Astrocyte (in vitro differentiated cells and primary cell): ENCODE measurements around the gene INPP5A. TPM values are rescaled to one million over a fixed set of nuclear protein-coding genes. Genes with fewer than 3 reads are reported as not detected.

Experiments
- DNase-seq: peaks from one replicate; pipeline ENCODE4 v3.0.0-alpha.2; 2010; ENCODE audit warnings: low read depth
- FAIRE-seq: peaks from 2 replicates; lab custom pipeline; 2011; peaks lifted over from hg19 to GRCh38; lab: Jason Lieb, UNC
- H2AFZ ChIP-seq: 2 replicates; pipeline ENCODE4 v1.6.0; 2012; ENCODE audit warnings: low read depth, low read length, inconsistent platforms
- H3K27ac ChIP-seq: 2 replicates; pipeline ENCODE4 v1.5.1; 2011; ENCODE audit warnings: low read depth, low read length, inconsistent platforms
- H3K27me3 ChIP-seq: 2 replicates; pipeline ENCODE4 v1.6.0; 2011; ENCODE audit warnings: low read length, inconsistent platforms; ENCODE audit not compliant: insufficient read depth
- H3K36me3 ChIP-seq: 2 replicates; pipeline ENCODE4 v1.5.1; 2011; ENCODE audit warnings: low read length, inconsistent platforms; ENCODE audit not compliant: insufficient read depth
- H3K4me1 ChIP-seq: 2 replicates; pipeline ENCODE4 v1.5.1; 2011; ENCODE audit warnings: low read length, inconsistent platforms; ENCODE audit not compliant: insufficient read depth
- H3K4me2 ChIP-seq: 2 replicates; pipeline ENCODE4 v1.6.0; 2012; ENCODE audit warnings: low read length, inconsistent platforms
- H3K4me3 ChIP-seq: 2 replicates; pipeline ENCODE4 v1.5.1; 2011; ENCODE audit warnings: low read depth, mild to moderate bottlenecking, low read length, inconsistent platforms; ENCODE audit not compliant: insufficient read depth
- H3K79me2 ChIP-seq: 2 replicates; pipeline ENCODE4 v1.6.0; 2012; ENCODE audit warnings: mild to moderate bottlenecking, low read length, inconsistent platforms; ENCODE audit not compliant: insufficient read depth
- H3K9ac ChIP-seq: 2 replicates; pipeline ENCODE4 v1.6.0; 2012; ENCODE audit warnings: mild to moderate bottlenecking, low read length, inconsistent platforms
- H3K9me3 ChIP-seq: 2 replicates; pipeline ENCODE4 v1.5.1; 2012; ENCODE audit warnings: low read depth, mild to moderate bottlenecking, low read length, inconsistent platforms; ENCODE audit not compliant: insufficient read depth
- H4K20me1 ChIP-seq: 2 replicates; pipeline ENCODE4 v1.6.0; 2012; ENCODE audit warnings: low read length, inconsistent platforms; ENCODE audit not compliant: insufficient read depth
- H3K27ac Mint-ChIP-seq: one replicate; pipeline ENCODE4 v1.8.0; 2021; ENCODE audit warnings: mild to moderate bottlenecking, mixed read lengths; ENCODE audit not compliant: unreplicated experiment
- H3K27me3 Mint-ChIP-seq: one replicate; pipeline ENCODE4 v1.8.0; 2021; ENCODE audit warnings: low read depth, mixed read lengths; ENCODE audit not compliant: unreplicated experiment
- H3K36me3 Mint-ChIP-seq: one replicate; pipeline ENCODE4 v1.8.0; 2021; ENCODE audit warnings: low read depth, mixed read lengths; ENCODE audit not compliant: unreplicated experiment
- H3K4me1 Mint-ChIP-seq: one replicate; pipeline ENCODE4 v1.8.0; 2021; ENCODE audit warnings: low read depth, mixed read lengths; ENCODE audit not compliant: unreplicated experiment
- H3K4me3 Mint-ChIP-seq: one replicate; pipeline ENCODE4 v1.8.0; 2021; ENCODE audit warnings: mild to moderate bottlenecking, moderate library complexity, mixed read lengths; ENCODE audit not compliant: unreplicated experiment
- H3K9me3 Mint-ChIP-seq: one replicate; pipeline ENCODE4 v1.8.0; 2021; ENCODE audit warnings: mild to moderate bottlenecking, mixed read lengths; ENCODE audit not compliant: unreplicated experiment
- CTCF ChIP-seq: IDR thresholded peaks from 2 replicates; pipeline ENCODE4 v1.5.1; 2011; ENCODE audit warnings: low read depth, mild to moderate bottlenecking, inconsistent platforms, low read length, moderate library complexity; ENCODE audit not compliant: insufficient read depth
- EZH2 ChIP-seq: IDR thresholded peaks from 2 replicates; pipeline ENCODE4 v1.6.1; 2012; ENCODE audit warnings: mild to moderate bottlenecking, low read length, inconsistent platforms; ENCODE audit not compliant: insufficient read depth
- total RNA-seq: library from RNA; stranded (reverse); gene quantifications from 2 replicates; pipeline ENCODE4 v1.2.1, GENCODE V29; 2021

INPP5A gene
- total RNA-seq, 1 donor from 2014 or later = 39.1 TPM

DNA sequence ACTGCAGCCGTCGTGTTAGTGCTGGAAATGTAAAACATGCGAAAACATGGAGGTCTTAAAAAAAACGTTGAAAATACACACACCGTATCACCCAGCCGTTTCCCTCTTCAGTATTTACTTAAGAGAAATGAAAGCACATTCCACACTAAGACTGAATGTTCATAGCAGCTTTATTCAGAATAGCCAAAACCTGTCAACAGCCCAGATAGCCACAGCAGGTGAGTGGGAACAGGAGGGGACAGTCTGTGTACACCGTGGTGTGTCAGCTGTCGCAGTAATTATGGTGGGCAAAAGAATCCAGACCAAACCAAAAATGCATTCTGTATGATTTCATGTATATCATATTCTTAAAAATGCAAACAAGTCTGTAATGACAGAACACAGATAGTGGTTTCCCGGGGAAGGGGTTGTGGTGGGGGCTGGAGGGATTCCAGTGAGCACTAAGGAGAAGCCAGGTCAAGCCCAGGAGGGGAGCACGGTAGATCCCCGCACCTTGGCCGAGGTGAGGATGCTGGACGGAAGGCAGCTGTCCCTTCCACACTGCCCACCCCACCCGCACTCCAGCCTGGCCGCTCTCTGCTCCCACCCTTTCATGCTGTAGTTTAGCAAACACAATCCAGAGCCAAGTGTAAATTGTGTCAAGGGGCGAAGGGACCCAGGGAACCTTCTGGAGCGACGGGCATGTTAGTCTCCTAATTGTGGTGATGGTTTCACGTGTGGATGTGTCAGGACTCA, 124.8 kb downstream of the INPP5A start:
- H3K4me3 Mint-ChIP-seq = no peak overlapping the region
- no peaks in the 10 kb centered on the region for H3K9me3 ChIP-seq
- peaks cover 18% of the 10 kb centered on the region for H3K4me1 Mint-ChIP-seq
- no peak overlapping the region for H3K4me2 ChIP-seq
- H3K36me3 Mint-ChIP-seq = peaks cover 2% of the 10 kb centered on the region
- H3K27ac Mint-ChIP-seq = no peak overlapping the region
- H3K9me3 Mint-ChIP-seq = no peaks in the 10 kb centered on the region
- no peak overlapping the region for H3K9ac ChIP-seq
- FAIRE-seq (no peak), DNase-seq (no peak)
- TF ChIP-seq EZH2 (no peak), CTCF (no peak)
- peaks cover 13% of the 10 kb centered on the region for H3K4me1 ChIP-seq
- no peak overlapping the region for H3K27ac ChIP-seq
- no peak overlapping the region for H2AFZ ChIP-seq
- peaks cover 6% of the 10 kb centered on the region for H3K36me3 ChIP-seq
- H3K79me2 ChIP-seq = no peaks in the 10 kb centered on the region
- H3K4me3 ChIP-seq = no peak overlapping the region
- no peaks in the 10 kb centered on the region for H4K20me1 ChIP-seq
- H3K27me3 Mint-ChIP-seq = peaks cover 1% of the 10 kb centered on the region
- no peaks in the 10 kb centered on the region for H3K27me3 ChIP-seq

DNA sequence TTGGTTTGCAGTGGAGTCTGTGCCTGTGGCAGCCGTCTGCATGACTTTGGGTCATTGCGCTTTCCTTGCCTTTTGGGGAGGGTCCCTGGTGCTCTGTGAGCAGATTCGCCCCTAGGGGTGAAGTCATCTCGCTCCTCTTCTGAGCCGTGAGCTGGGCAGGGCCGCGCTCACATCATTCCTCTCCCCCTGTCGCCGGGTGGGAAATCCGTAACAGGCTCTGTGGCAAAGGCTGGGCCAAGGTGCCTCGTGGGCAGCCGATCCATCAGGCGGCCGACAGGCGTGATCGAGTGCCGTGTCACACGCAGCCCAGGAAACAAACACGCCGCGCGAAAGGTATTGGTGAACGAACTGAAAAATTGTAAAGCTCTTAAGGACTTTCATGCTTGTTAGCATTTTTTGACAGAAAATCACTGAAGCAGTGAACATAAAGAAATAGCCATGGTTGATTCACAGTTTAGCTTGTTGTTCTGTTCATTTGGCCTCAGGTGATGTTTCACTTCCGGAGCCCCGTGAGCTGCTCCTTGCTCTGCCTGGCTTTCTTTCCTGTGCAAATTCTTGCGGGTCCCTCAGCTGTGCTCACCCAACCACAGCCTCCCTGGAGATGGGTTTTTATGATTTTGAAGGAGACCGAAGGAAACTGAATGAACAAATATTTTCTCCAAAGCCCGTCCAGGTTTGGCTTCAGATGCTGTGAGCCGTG, 126.2 kb downstream of the INPP5A start:
- peaks cover 25% of the 10 kb centered on the region for H3K4me1 Mint-ChIP-seq
- H3K9me3 Mint-ChIP-seq = no peaks in the 10 kb centered on the region
- H4K20me1 ChIP-seq = no peaks in the 10 kb centered on the region
- peaks cover 5% of the 10 kb centered on the region for H3K79me2 ChIP-seq
- no peak overlapping the region for H3K27ac ChIP-seq
- TF ChIP-seq EZH2 (no peak), CTCF (no peak)
- H2AFZ ChIP-seq = no peak overlapping the region
- no peak overlapping the region for H3K4me3 Mint-ChIP-seq
- no peaks in the 10 kb centered on the region for H3K27me3 Mint-ChIP-seq
- H3K27ac Mint-ChIP-seq = no peak overlapping the region
- no peak overlapping the region for H3K4me2 ChIP-seq
- DNase-seq (no peak), FAIRE-seq (no peak)
- no peaks in the 10 kb centered on the region for H3K27me3 ChIP-seq
- no peak overlapping the region for H3K4me3 ChIP-seq
- peaks cover 1% of the 10 kb centered on the region for H3K36me3 Mint-ChIP-seq
- H3K9ac ChIP-seq = peak overlapping the region; percentile 7
- H3K36me3 ChIP-seq = peaks cover 6% of the 10 kb centered on the region
- no peaks in the 10 kb centered on the region for H3K9me3 ChIP-seq
- peaks cover 27% of the 10 kb centered on the region for H3K4me1 ChIP-seq

DNA sequence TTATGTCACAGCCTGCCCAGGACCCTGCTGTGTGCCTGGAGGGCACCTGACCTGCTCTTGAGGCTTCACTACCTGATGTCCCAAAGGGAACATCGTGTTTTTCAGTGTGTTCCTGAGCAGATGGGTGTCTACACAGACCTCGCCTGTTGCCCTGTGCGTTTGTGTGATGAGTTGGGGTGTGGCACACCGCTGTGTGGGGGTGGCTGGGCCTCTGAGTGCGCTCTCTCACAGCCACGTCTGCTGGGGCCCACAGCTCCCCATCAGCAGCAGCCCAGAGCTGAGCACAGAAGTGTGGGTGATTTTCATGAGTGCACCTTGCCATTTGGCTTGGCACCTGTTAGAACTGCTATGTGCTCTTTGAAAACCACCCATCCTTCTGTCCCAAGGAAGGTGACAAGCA, 126.8 kb downstream of the INPP5A start:
- FAIRE-seq (no peak), DNase-seq (no peak)
- Histone ChIP-seq H3K79me2 (peaks cover 11% of the 10 kb centered on the region), H2AFZ (no peak overlapping the region), H3K4me2 (no peak overlapping the region), H3K9me3 (no peaks in the 10 kb centered on the region), H3K4me1 (peaks cover 27% of the 10 kb centered on the region), H3K36me3 (peaks cover 6% of the 10 kb centered on the region), H4K20me1 (no peaks in the 10 kb centered on the region), H3K27ac (no peak overlapping the region), H3K27me3 (no peaks in the 10 kb centered on the region), H3K4me3 (no peak overlapping the region), H3K9ac (peak overlapping the region; percentile 7)
- no peak overlapping the region for H3K27ac Mint-ChIP-seq
- TF ChIP-seq CTCF (no peak), EZH2 (no peak)
- no peak overlapping the region for H3K4me3 Mint-ChIP-seq
- H3K9me3 Mint-ChIP-seq = no peaks in the 10 kb centered on the region
- H3K36me3 Mint-ChIP-seq = peaks cover 1% of the 10 kb centered on the region
- H3K27me3 Mint-ChIP-seq = no peaks in the 10 kb centered on the region
- peaks cover 25% of the 10 kb centered on the region for H3K4me1 Mint-ChIP-seq
